PC-3 (cell line): Measurements from ENCODE around the gene ASTN2. TPM values are rescaled to one million over a fixed set of nuclear protein-coding genes. Genes with fewer than 3 reads are reported as not detected.

ENCODE experiments used
- ATAC-seq: fragments of 200-7000 bp; cut with Tn5 transposase; 2 replicates; pipeline ENCODE4 v1.9.1; 2020; ENCODE audit warnings: mild to moderate bottlenecking, moderate library complexity
- BruUV-seq: library from RNA; stranded (reverse); fragments of 400-500 nt; replicated peaks from 2 replicates; lab custom pipeline; 2021; lab: Mats Ljungman, UMichigan
- CTCF ChIA-PET: fragments of 300-600 bp; sonication (Branson Sonifier 250); formaldehyde crosslinking; loops from one replicate; lab custom pipeline; 2022; ENCODE audit warnings: antibody characterized with exemption; lab: Charles Lee
- POLR2A ChIA-PET: fragments of 300-600 bp; sonication (Branson Sonifier 250); formaldehyde crosslinking; loops from one replicate; lab custom pipeline; 2022; ENCODE audit warnings: antibody characterized with exemption; ENCODE audit not compliant: unreplicated experiment; lab: Charles Lee
- DNase-seq: peaks from one replicate; pipeline ENCODE4 v3.0.0-alpha.2; 2015
- H2AFZ ChIP-seq: fragments of 300-600 bp; sonication (generic); 2 replicates; pipeline ENCODE4 v1.6.0; 2016; ENCODE audit warnings: antibody characterized with exemption, low read length
- H3F3A ChIP-seq: fragments of 300-600 bp; sonication (generic); one replicate; pipeline ENCODE4 v1.6.0; 2017; ENCODE audit warnings: antibody characterized with exemption, low read length, control low read depth, mild to moderate bottlenecking; ENCODE audit not compliant: unreplicated experiment
- H3K27ac ChIP-seq: fragments of 300-600 bp; sonication (generic); 2 replicates; pipeline ENCODE4 v1.5.1; 2016; ENCODE audit warnings: mild to moderate bottlenecking, low read length
- H3K27me3 ChIP-seq: fragments of 300-600 bp; sonication (generic); 2 replicates; pipeline ENCODE4 v1.6.1; 2016; ENCODE audit warnings: low read length, mixed read lengths
- H3K36me3 ChIP-seq: fragments of 300-600 bp; sonication (generic); 2 replicates; pipeline ENCODE4 v1.6.1; 2016; ENCODE audit warnings: low read depth, mixed run types, low read length, mixed read lengths
- H3K4me1 ChIP-seq: fragments of 300-600 bp; sonication (generic); 2 replicates; pipeline ENCODE4 v1.5.1; 2016; ENCODE audit warnings: low read length; ENCODE audit not compliant: insufficient read depth
- H3K4me2 ChIP-seq: fragments of 300-600 bp; sonication (generic); 2 replicates; pipeline ENCODE4 v1.6.0; 2016; ENCODE audit warnings: low read length
- H3K4me3 ChIP-seq: fragments of 300-600 bp; sonication (generic); 2 replicates; pipeline ENCODE4 v1.5.1; 2016; ENCODE audit warnings: mild to moderate bottlenecking, low read length, mixed read lengths
- H3K79me2 ChIP-seq: fragments of 300-600 bp; sonication (generic); 2 replicates; pipeline ENCODE4 v1.6.1; 2017; ENCODE audit warnings: low read length, mixed read lengths
- H3K9ac ChIP-seq: fragments of 300-600 bp; sonication (generic); 2 replicates; pipeline ENCODE4 v1.6.0; 2016; ENCODE audit warnings: mild to moderate bottlenecking, low read length
- H3K9me2 ChIP-seq: fragments of 300-600 bp; sonication (generic); replicated peaks from 2 replicates; pipeline ENCODE4 v1.6.1; 2016; ENCODE audit warnings: mixed run types, low read length, mixed read lengths
- H3K9me3 ChIP-seq: fragments of 300-600 bp; sonication (generic); 2 replicates; pipeline ENCODE4 v1.6.1; 2016; ENCODE audit warnings: low read length, mixed read lengths
- H4K20me1 ChIP-seq: fragments of 300-600 bp; sonication (generic); 2 replicates; pipeline ENCODE4 v1.6.1; 2016; ENCODE audit warnings: low read length, mixed read lengths
- EZH2 ChIP-seq: fragments of 300-600 bp; sonication (generic); IDR thresholded peaks from one replicate; pipeline ENCODE4 v1.6.1; 2017; ENCODE audit warnings: antibody characterized with exemption, mild to moderate bottlenecking, low read length; ENCODE audit not compliant: unreplicated experiment
- EZH2phosphoT487 ChIP-seq: fragments of 300-600 bp; sonication (generic); IDR thresholded peaks from 2 replicates; pipeline ENCODE4 v1.6.1; 2018; ENCODE audit warnings: mild to moderate bottlenecking, antibody characterized with exemption, low read length, borderline replicate concordance
- intact Hi-C: fragments of 100-400 bp; cut with micrococcal nuclease; formaldehyde crosslinking; loops from 2 replicates; pipeline ENCODE4 v1.9.0; 2023
- total RNA-seq: library from RNA; depleted of rRNA; stranded (reverse); fragments of >200 nt; gene quantifications from 2 replicates; pipeline ENCODE4 v1.2.3, GENCODE V29; 2014
- TF ChIP-seq, protein P1 (sequence below): fragments of 300-600 bp; sonication (generic); conservative IDR thresholded peaks from 2 replicates; pipeline ENCODE4 v1.5.1; 2017; ENCODE audit warnings: antibody characterized with exemption, low read depth, mild to moderate bottlenecking, low read length

ASTN2 gene
- total RNA-seq, 1 experiment from 2014 or later, result 3.5 TPM

DNA sequence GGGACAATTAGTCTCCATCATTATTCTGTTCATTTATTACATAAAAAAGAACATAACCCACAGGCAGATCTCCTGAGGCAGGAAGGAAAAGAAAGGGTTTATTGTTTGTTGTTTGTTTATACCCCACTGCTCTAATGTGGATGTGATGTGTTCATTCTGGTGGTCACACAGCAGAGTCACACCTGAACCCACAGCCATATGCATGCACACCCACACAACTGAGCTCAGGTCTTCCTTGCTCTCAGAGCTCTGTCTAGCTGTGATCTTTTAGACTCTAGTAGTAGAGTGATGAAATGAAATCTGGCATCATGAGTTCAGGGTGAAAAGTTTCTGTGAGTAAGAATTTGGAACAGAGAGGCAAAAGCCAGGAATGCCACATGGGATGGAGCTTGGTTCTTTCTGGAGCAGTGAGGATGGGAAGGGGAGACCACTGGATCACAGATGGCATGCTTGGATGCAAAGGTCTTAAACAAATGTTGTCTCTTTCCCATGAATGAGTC is 1034.3 kb downstream of the ASTN2 start:
- H3K79me2 ChIP-seq, result no peaks in the 10 kb centered on the region
- peaks cover 14% of the 10 kb centered on the region for H3K4me1 ChIP-seq
- BruUV-seq, result no TSS peak
- H3K4me3 ChIP-seq, result no peak overlapping the region
- H3K27ac ChIP-seq, result no peak overlapping the region
- CTCF ChIA-PET, result no interaction called here
- ATAC-seq (no peak), DNase-seq (no peak)
- TF ChIP-seq EZH2 (no peak), EZH2phosphoT487 (no peak)
- TF ChIP-seq, protein P1, sequence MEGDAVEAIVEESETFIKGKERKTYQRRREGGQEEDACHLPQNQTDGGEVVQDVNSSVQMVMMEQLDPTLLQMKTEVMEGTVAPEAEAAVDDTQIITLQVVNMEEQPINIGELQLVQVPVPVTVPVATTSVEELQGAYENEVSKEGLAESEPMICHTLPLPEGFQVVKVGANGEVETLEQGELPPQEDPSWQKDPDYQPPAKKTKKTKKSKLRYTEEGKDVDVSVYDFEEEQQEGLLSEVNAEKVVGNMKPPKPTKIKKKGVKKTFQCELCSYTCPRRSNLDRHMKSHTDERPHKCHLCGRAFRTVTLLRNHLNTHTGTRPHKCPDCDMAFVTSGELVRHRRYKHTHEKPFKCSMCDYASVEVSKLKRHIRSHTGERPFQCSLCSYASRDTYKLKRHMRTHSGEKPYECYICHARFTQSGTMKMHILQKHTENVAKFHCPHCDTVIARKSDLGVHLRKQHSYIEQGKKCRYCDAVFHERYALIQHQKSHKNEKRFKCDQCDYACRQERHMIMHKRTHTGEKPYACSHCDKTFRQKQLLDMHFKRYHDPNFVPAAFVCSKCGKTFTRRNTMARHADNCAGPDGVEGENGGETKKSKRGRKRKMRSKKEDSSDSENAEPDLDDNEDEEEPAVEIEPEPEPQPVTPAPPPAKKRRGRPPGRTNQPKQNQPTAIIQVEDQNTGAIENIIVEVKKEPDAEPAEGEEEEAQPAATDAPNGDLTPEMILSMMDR, result no peak
- no peak overlapping the region for H3K4me2 ChIP-seq
- no peaks in the 10 kb centered on the region for H3K9me3 ChIP-seq
- no peaks in the 10 kb centered on the region for H3K27me3 ChIP-seq
- H2AFZ ChIP-seq, result no peak overlapping the region
- no peaks in the 10 kb centered on the region for H3K36me3 ChIP-seq
- H4K20me1 ChIP-seq, result no peaks in the 10 kb centered on the region
- POLR2A ChIA-PET, result no interaction called here
- H3F3A ChIP-seq, result no peaks in the 10 kb centered on the region
- intact Hi-C loops, result no loop called here
- H3K9ac ChIP-seq, result no peak overlapping the region
- H3K9me2 ChIP-seq, result no peaks in the 10 kb centered on the region

DNA sequence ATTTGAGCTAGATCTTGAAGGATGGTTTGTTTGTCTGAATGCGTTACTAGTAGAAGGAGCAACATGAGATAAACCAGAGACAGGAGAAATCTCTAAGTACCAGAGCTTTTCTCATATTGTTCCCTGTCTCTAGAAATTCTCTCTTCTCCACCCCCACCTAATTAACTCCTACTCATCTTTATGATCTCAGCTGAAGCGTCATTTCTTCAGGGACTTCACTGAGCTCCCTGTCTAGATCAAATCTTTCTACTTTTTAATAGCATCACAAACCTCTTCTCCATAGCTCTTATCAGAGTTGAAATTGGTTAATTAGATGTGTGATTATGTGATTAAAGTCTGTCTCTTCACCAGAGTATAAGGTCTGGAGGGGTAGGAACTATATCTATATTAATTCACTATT is 1035.0 kb downstream of the ASTN2 start:
- Histone ChIP-seq H3K4me3 (no peak overlapping the region), H3F3A (no peaks in the 10 kb centered on the region), H3K9ac (no peak overlapping the region), H3K27ac (no peak overlapping the region), H3K9me2 (no peaks in the 10 kb centered on the region), H2AFZ (no peak overlapping the region), H3K9me3 (no peaks in the 10 kb centered on the region), H3K36me3 (no peaks in the 10 kb centered on the region), H3K27me3 (no peaks in the 10 kb centered on the region), H3K79me2 (no peaks in the 10 kb centered on the region), H4K20me1 (no peaks in the 10 kb centered on the region), H3K4me2 (no peak overlapping the region), H3K4me1 (peaks cover 14% of the 10 kb centered on the region)
- DNase-seq, result no peak
- intact Hi-C loops, result no loop called here
- ChIA-PET CTCF (interaction anchor here (0.6 kb wide), 1 partner anchor 34 kb away, joined by 5 read pairs; no protein-coding TSS in a partner anchor), POLR2A (no interaction called here)
- ATAC-seq, result no peak
- no TSS peak for BruUV-seq
- TF ChIP-seq, protein P1, result no peak
- TF ChIP-seq EZH2phosphoT487 (no peak), EZH2 (no peak)

DNA sequence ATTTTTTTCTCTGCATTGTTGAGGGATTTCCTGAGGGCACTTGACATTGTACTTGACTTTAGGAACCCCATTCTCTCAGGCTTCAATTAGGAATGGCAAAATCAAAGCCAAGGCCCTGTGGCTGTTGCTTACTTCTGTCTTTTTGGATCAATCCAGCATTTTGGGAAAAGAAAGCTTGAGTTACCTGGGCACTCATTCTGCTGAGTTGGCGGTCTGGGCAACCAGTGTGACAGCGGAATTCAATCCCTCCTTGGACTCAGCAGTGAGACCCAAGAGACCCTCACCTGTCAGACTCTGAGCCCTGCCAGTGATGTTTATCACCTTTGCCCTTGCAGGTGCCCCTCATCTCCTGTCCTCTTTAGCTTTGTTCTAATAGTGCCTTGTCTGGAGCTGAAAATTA is 1036.0 kb downstream of the ASTN2 start:
- intact Hi-C loops, result no loop called here
- H3K4me2 ChIP-seq, result no peak overlapping the region
- TF ChIP-seq, protein P1, result no peak
- TF ChIP-seq EZH2phosphoT487, result no peak
- no peak for TF ChIP-seq EZH2
- no peaks in the 10 kb centered on the region for H3F3A ChIP-seq
- H3K27me3 ChIP-seq, result no peaks in the 10 kb centered on the region
- DNase-seq, result no peak
- POLR2A ChIA-PET, result no interaction called here
- H3K9me3 ChIP-seq, result no peaks in the 10 kb centered on the region
- ATAC-seq, result no peak
- no peaks in the 10 kb centered on the region for H4K20me1 ChIP-seq
- H3K9ac ChIP-seq, result no peak overlapping the region
- H3K4me3 ChIP-seq, result no peak overlapping the region
- no peaks in the 10 kb centered on the region for H3K79me2 ChIP-seq
- H2AFZ ChIP-seq, result no peak overlapping the region
- H3K9me2 ChIP-seq, result no peaks in the 10 kb centered on the region
- no TSS peak for BruUV-seq
- H3K4me1 ChIP-seq, result peaks cover 14% of the 10 kb centered on the region
- no peaks in the 10 kb centered on the region for H3K36me3 ChIP-seq
- no peak overlapping the region for H3K27ac ChIP-seq
- CTCF ChIA-PET, result no interaction called here
